SK-N-SH treated with all-trans-retinoic acid at 6 μM for 48 hours (cell line): Measurements from ENCODE around the gene CA9.

Experiments
- ATAC-seq: fragments of 200-7000 bp; cut with Tn5 transposase; 3 replicates; pipeline ENCODE4 v1.9.1; 2020; ENCODE audit warnings: mild to moderate bottlenecking, moderate library complexity
- ARNTL ChIP-seq: fragments of 450-650 bp; formaldehyde crosslinking; IDR thresholded peaks from 2 replicates; pipeline ENCODE4 v1.5.0; 2020; ENCODE audit warnings: low read depth, mild to moderate bottlenecking, moderate library complexity, borderline replicate concordance
- BACH2 ChIP-seq: fragments of 250-450 bp; sonication (Bioruptor Pico); IDR thresholded peaks from 2 replicates; pipeline ENCODE4 v1.9.0; 2021; ENCODE audit warnings: mild to moderate bottlenecking, borderline replicate concordance
- CREB5 ChIP-seq: fragments of 250-450 bp; sonication (Bioruptor Pico); IDR thresholded peaks from 2 replicates; pipeline ENCODE4 v1.5.1; 2020; ENCODE audit warnings: low read depth, mild to moderate bottlenecking, moderate library complexity
- CSDC2 ChIP-seq: fragments of 250-450 bp; sonication (Bioruptor Pico); IDR thresholded peaks from 2 replicates; pipeline ENCODE4 v1.5.0; 2020; ENCODE audit warnings: mild to moderate bottlenecking, moderate library complexity
- CSRNP3 ChIP-seq: fragments of 250-450 bp; sonication (Bioruptor Pico); IDR thresholded peaks from 2 replicates; pipeline ENCODE4 v1.5.1; 2021; ENCODE audit warnings: mild to moderate bottlenecking, moderate library complexity
- ESRRG ChIP-seq: fragments of 250-450 bp; sonication (Bioruptor Pico); IDR thresholded peaks from 2 replicates; pipeline ENCODE4 v1.6.1; 2021; ENCODE audit warnings: mild to moderate bottlenecking
- GLIS3 ChIP-seq: fragments of 250-450 bp; sonication (Bioruptor Pico); IDR thresholded peaks from 2 replicates; pipeline ENCODE4 v1.5.0; 2020; ENCODE audit warnings: mild to moderate bottlenecking, moderate library complexity
- ISL1 ChIP-seq: fragments of 250-450 bp; sonication (Bioruptor Pico); IDR thresholded peaks from 2 replicates; pipeline ENCODE4 v2.1.2; 2022; ENCODE audit warnings: mild to moderate bottlenecking, moderate library complexity
- OSR1 ChIP-seq: fragments of 250-450 bp; sonication (Bioruptor Pico); IDR thresholded peaks from 2 replicates; pipeline ENCODE4 v1.8.0; 2022; ENCODE audit warnings: moderate library complexity, mild to moderate bottlenecking, inconsistent platforms
- PATZ1 ChIP-seq: fragments of 250-450 bp; sonication (Bioruptor Pico); IDR thresholded peaks from 2 replicates; pipeline ENCODE4 v1.8.0; 2020; ENCODE audit warnings: mild to moderate bottlenecking, moderate library complexity, borderline replicate concordance
- POU6F1 ChIP-seq: fragments of 250-450 bp; sonication (Bioruptor Pico); IDR thresholded peaks from 2 replicates; pipeline ENCODE4 v1.8.0; 2021; ENCODE audit warnings: low read depth, mild to moderate bottlenecking, moderate library complexity, borderline replicate concordance
- PPARA ChIP-seq: fragments of 250-450 bp; sonication (Bioruptor Pico); IDR thresholded peaks from 2 replicates; pipeline ENCODE4 v1.5.0; 2020; ENCODE audit warnings: mild to moderate bottlenecking, borderline replicate concordance
- RARB ChIP-seq: fragments of 250-450 bp; sonication (Bioruptor Pico); IDR thresholded peaks from 2 replicates; pipeline ENCODE4 v1.8.0; 2021; ENCODE audit warnings: mild to moderate bottlenecking, moderate library complexity
- SNAI2 ChIP-seq: fragments of 250-450 bp; sonication (Bioruptor Pico); IDR thresholded peaks from 2 replicates; pipeline ENCODE4 v1.5.0; 2020; ENCODE audit warnings: mild to moderate bottlenecking, moderate library complexity
- TOX ChIP-seq: fragments of 250-450 bp; sonication (Bioruptor Pico); IDR thresholded peaks from 2 replicates; pipeline ENCODE4 v1.8.0; 2021; ENCODE audit warnings: mild to moderate bottlenecking, moderate library complexity, borderline replicate concordance
- TSHZ2 ChIP-seq: fragments of 250-450 bp; sonication (Bioruptor Pico); IDR thresholded peaks from 2 replicates; pipeline ENCODE4 v1.5.0; 2020; ENCODE audit warnings: mild to moderate bottlenecking, moderate library complexity
- ZC3H10 ChIP-seq: fragments of 250-450 bp; sonication (Bioruptor Pico); IDR thresholded peaks from 2 replicates; pipeline ENCODE4 v1.5.1; 2021; ENCODE audit warnings: mild to moderate bottlenecking, moderate library complexity
- ZFP3 ChIP-seq: fragments of 250-450 bp; sonication (Bioruptor Pico); IDR thresholded peaks from 2 replicates; pipeline ENCODE4 v1.5.0; 2020; ENCODE audit warnings: mild to moderate bottlenecking, moderate library complexity
- ZNF70 ChIP-seq: fragments of 450-650 bp; formaldehyde crosslinking; IDR thresholded peaks from 2 replicates; pipeline ENCODE4 v1.5.0; 2020; ENCODE audit warnings: mild to moderate bottlenecking, moderate library complexity
- ZNF8 ChIP-seq: fragments of 450-650 bp; formaldehyde crosslinking; IDR thresholded peaks from 2 replicates; pipeline ENCODE4 v1.5.0; 2020; ENCODE audit warnings: mild to moderate bottlenecking, moderate library complexity

The CA9 gene

GRCh38 chr9:35696520-35697215, 22.9 kb downstream of the CA9 start (continued):
- TF ChIP-seq CSRNP3 (CRISPR knock-in tag) = no peak
- no peak for TF ChIP-seq PPARA (CRISPR knock-in tag)
- no peak for TF ChIP-seq ARNTL
- no peak for TF ChIP-seq ZNF8 (CRISPR knock-in tag)
- TF ChIP-seq ZNF70 (CRISPR knock-in tag) = no peak
- no peak for TF ChIP-seq ESRRG (CRISPR knock-in tag)
- TF ChIP-seq CSDC2 = no peak
- no peak for TF ChIP-seq ZFP3 (CRISPR knock-in tag)
- no peak for TF ChIP-seq SNAI2
- TF ChIP-seq, all 23 proteins: peak for 0

GRCh38 chr9:35697486-35697885, 23.8 kb downstream of the CA9 start:
- TF ChIP-seq ZFP3 (CRISPR knock-in tag) (no peak), ZNF8 (CRISPR knock-in tag) (no peak), ESRRG (CRISPR knock-in tag) (no peak), BACH2 (CRISPR knock-in tag) (no peak)
- no peak for ATAC-seq

GRCh38 chr9:35698231-35698630, 24.5 kb downstream of the CA9 start:
- ATAC-seq = no peak
- TF ChIP-seq ZNF8 (CRISPR knock-in tag) = no peak
- TF ChIP-seq CREB5 (CRISPR knock-in tag) = no peak
- TF ChIP-seq ISL1 = no peak
- TF ChIP-seq TSHZ2 (CRISPR knock-in tag) = no peak
- no peak for TF ChIP-seq TOX (CRISPR knock-in tag)
- no peak for TF ChIP-seq BACH2 (CRISPR knock-in tag)
- no peak for TF ChIP-seq OSR1 (CRISPR knock-in tag)

GRCh38 chr9:35700031-35700430, 26.3 kb downstream of the CA9 start:
- no peak for TF ChIP-seq TSHZ2 (CRISPR knock-in tag)
- no peak for TF ChIP-seq PATZ1 (CRISPR knock-in tag)
- TF ChIP-seq ZNF8 (CRISPR knock-in tag) = no peak
- no peak for TF ChIP-seq GLIS3 (CRISPR knock-in tag)
- no peak for TF ChIP-seq CSRNP3 (CRISPR knock-in tag)
- no peak for TF ChIP-seq SNAI2
- TF ChIP-seq BACH2 (CRISPR knock-in tag) = no peak
- TF ChIP-seq POU6F1 (CRISPR knock-in tag) = no peak
- no peak for TF ChIP-seq CREB5 (CRISPR knock-in tag)
- TF ChIP-seq RARB = no peak
- TF ChIP-seq ZC3H10 (CRISPR knock-in tag) = no peak

More at GRCh38 chr9:35700031-35700430, 26.3 kb downstream of the CA9 start:
- ATAC-seq = no peak
